HG02885 (cell line): ENCODE data around the gene COA8.
"Not testable (repeated sequence)": the region's sequence is repeated elsewhere in the genome, so short reads cannot be mapped to it uniquely, and the experiment has no call there.

Experiments used
- ATAC-seq: cut with Tn5 transposase; IDR thresholded peaks from one replicate; pipeline ENCODE4 v1.9.1; 2021; ENCODE audit warnings: mild to moderate bottlenecking; ENCODE audit not compliant: unreplicated experiment, poor library complexity

COA8 gene

GRCh38 chr14:103568952-103569351, 6.2 kb downstream of the COA8 start:
- no peak for ATAC-seq

- no peak for ATAC-seq
These were observed 6.6 kb downstream of the COA8 start for GRCh38 chr14:103569408-103569807.

- no peak for ATAC-seq
These were observed 11.3 kb downstream of the COA8 start for GRCh38 chr14:103574104-103574503.

- no peak for ATAC-seq
These were observed 12.0 kb downstream of the COA8 start for GRCh38 chr14:103574707-103575285.

- no peak for ATAC-seq
These were observed 13.7 kb downstream of the COA8 start for GRCh38 chr14:103576371-103577024.

- no peak for ATAC-seq
These were observed 15.8 kb downstream of the COA8 start for GRCh38 chr14:103578401-103579075.

- no peak for ATAC-seq
These were observed 18.4 kb downstream of the COA8 start for GRCh38 chr14:103581206-103581605.

- no peak for ATAC-seq
These were observed 19.4 kb downstream of the COA8 start for GRCh38 chr14:103581954-103582703.

- no peak for ATAC-seq
These were observed 21.7 kb downstream of the COA8 start for GRCh38 chr14:103584326-103584915.

- ATAC-seq, result peak; percentile 90
These were observed 30.8 kb downstream of the COA8 start for GRCh38 chr14:103593577-103593976.

GRCh38 chr14:103594265-103594664, 31.5 kb downstream of the COA8 start:
- ATAC-seq, result no peak

- ATAC-seq, result no peak
These were observed 35.0 kb downstream of the COA8 start for GRCh38 chr14:103597623-103598377.

- ATAC-seq, result no peak
These were observed 37.7 kb downstream of the COA8 start for GRCh38 chr14:103600503-103600902.

GRCh38 chr14:103604620-103605019, 41.9 kb downstream of the COA8 start:
- no peak for ATAC-seq

GRCh38 chr14:103606963-103607668, 44.4 kb downstream of the COA8 start:
- no peak for ATAC-seq

- no peak for ATAC-seq
These were observed 45.1 kb downstream of the COA8 start for GRCh38 chr14:103607822-103608221.

GRCh38 chr14:103609081-103609480, 46.3 kb downstream of the COA8 start:
- ATAC-seq, result not testable (repeated sequence)

- no peak for ATAC-seq
These were observed 48.5 kb downstream of the COA8 start for GRCh38 chr14:103611215-103611614.

GRCh38 chr14:103613517-103613916, 50.8 kb downstream of the COA8 start:
- ATAC-seq, result no peak
